Activated naive CD4-positive, alpha-beta T cell treated with anti-CD3 and anti-CD28 coated beads for 36 hours (primary cell): ENCODE results near the gene HECTD4. TPM values are rescaled to one million over a fixed set of nuclear protein-coding genes. Genes with fewer than 3 reads are reported as not detected.
"Not testable (repeated sequence)": the region's sequence is repeated elsewhere in the genome, so short reads cannot be mapped to it uniquely, and the experiment has no call there.

Source experiments
- CTCF ChIA-PET: fragments of 350-600 bp; sonication (Branson Sonifier 250); formaldehyde crosslinking; loops from one replicate; lab custom pipeline; 2021; ENCODE audit warnings: antibody characterized with exemption; lab: Charles Lee
- DNase-seq: peaks from one replicate; pipeline ENCODE4 v3.0.0-alpha.2; 2020
- H3K27ac Mint-ChIP-seq: one replicate; pipeline ENCODE4 v1.8.0; 2021; ENCODE audit warnings: mild to moderate bottlenecking, mixed read lengths
- H3K27me3 Mint-ChIP-seq: one replicate; pipeline ENCODE4 v1.8.0; 2021; ENCODE audit warnings: low read depth, mixed read lengths
- H3K36me3 Mint-ChIP-seq: one replicate; pipeline ENCODE4 v1.8.0; 2021; ENCODE audit warnings: low read depth, mixed read lengths
- H3K4me1 Mint-ChIP-seq: one replicate; pipeline ENCODE4 v1.8.0; 2021; ENCODE audit warnings: low read depth, mixed read lengths
- H3K4me3 Mint-ChIP-seq: one replicate; pipeline ENCODE4 v1.8.0; 2021; ENCODE audit warnings: mild to moderate bottlenecking, moderate library complexity, mixed read lengths
- H3K9me3 Mint-ChIP-seq: one replicate; pipeline ENCODE4 v1.8.0; 2021; ENCODE audit warnings: mixed read lengths
- intact Hi-C: fragments of 100-400 bp; cut with micrococcal nuclease; formaldehyde crosslinking; loops from one replicate; pipeline ENCODE4 v1.15.1; 2023
- total RNA-seq, 2 experiments: library from RNA; stranded (reverse); gene quantifications; one replicate each; pipeline ENCODE4 v1.2.3, GENCODE V29; 2021

HECTD4 gene
- total RNA-seq, 2 experiments from 2014 or later: 17.6 to 19.2 TPM

DNA sequence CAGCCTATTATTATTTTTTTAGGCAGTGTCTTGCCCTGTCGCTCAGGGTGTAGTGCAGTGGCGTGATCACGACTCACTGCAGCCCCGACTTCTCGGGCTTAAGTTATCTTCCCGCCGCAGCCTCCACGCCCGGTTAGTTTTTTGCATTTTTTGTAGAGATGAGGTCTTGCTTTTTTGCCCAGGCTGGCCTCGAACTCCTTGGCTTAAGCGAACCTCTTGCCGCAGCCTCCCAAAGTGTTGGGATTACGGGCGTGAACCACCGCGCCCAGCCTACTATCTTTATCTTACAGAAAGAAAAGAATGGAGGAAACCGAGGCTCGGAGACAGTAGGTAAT lies 36.0 kb upstream of the HECTD4 start:
- H3K27me3 Mint-ChIP-seq: no peaks in the 10 kb centered on the region

GRCh38 chr12:112415457-112415856 lies 33.2 kb upstream of the HECTD4 start:
- peaks cover 12% of the 10 kb centered on the region for H3K36me3 Mint-ChIP-seq
- H3K4me1 Mint-ChIP-seq: peaks cover 22% of the 10 kb centered on the region
- H3K27me3 Mint-ChIP-seq, H3K4me3 Mint-ChIP-seq, H3K9me3 Mint-ChIP-seq, H3K27ac Mint-ChIP-seq, DNase-seq: not testable (repeated sequence)
- intact Hi-C loops: loop anchor here (10.0 kb wide), 1 partner anchor 821 kb away; the partner anchor contains the start of gene ATXN2
- CTCF ChIA-PET: interaction anchor here (0.7 kb wide), 1 partner anchor 1774 kb away, joined by 4 read pairs; no protein-coding TSS in a partner anchor

More for the DNA sequence above, 36.0 kb upstream of the HECTD4 start:
- Mint-ChIP-seq H3K4me1 (peaks cover 38% of the 10 kb centered on the region), H3K9me3 (no peaks in the 10 kb centered on the region), H3K4me3 (peak overlapping the region; percentile 83), H3K36me3 (peaks cover 17% of the 10 kb centered on the region), H3K27ac (peak overlapping the region; percentile 91)
- intact Hi-C loops: loop anchor here (1.0 to 10.0 kb wide), 3 partner anchors 9 to 823 kb away; partner anchors contain the start of genes ATXN2 and RPL6
- no peak for DNase-seq
- CTCF ChIA-PET: no interaction called here

GRCh38 chr12:112413855-112414625 lies 31.8 kb upstream of the HECTD4 start:
- CTCF ChIA-PET: interaction anchor here (0.7 to 0.9 kb wide), 2 partner anchors 9 to 568 kb away, joined by 3 read pairs; no protein-coding TSS in a partner anchor
- Mint-ChIP-seq H3K27me3 (no peaks in the 10 kb centered on the region), H3K4me1 (peaks cover 14% of the 10 kb centered on the region), H3K4me3 (no peak overlapping the region), H3K36me3 (peaks cover 11% of the 10 kb centered on the region), H3K9me3 (no peaks in the 10 kb centered on the region), H3K27ac (no peak overlapping the region)
- intact Hi-C loops: loop anchor here (10.0 kb wide), 1 partner anchor 819 kb away; the partner anchor contains the start of gene ATXN2
- DNase-seq: no peak

DNA sequence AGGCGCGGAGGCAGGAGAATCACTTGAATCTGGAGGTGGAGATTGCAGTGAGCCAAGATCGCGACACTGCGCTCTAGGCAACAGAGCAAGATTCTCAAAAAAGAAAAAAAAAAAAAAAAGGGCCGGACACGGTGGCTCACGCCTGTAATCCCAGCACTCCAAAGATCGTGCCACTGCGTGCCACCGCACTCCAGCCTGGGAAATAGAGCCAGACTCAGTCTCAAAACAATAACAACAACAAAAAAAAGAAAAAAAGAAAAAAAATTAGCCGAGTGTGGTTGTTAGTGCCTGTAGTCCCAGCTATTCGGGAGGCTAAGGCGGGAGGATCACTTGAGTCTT lies 27.6 kb upstream of the HECTD4 start:
- Mint-ChIP-seq H3K27ac (peak overlapping the region; percentile 100), H3K36me3 (peaks cover 42% of the 10 kb centered on the region), H3K27me3 (no peaks in the 10 kb centered on the region), H3K9me3 (no peaks in the 10 kb centered on the region), H3K4me3 (peak overlapping the region; percentile 100), H3K4me1 (peaks cover 43% of the 10 kb centered on the region)
- intact Hi-C loops: loop anchor here (1.0 to 10.0 kb wide), 10 partner anchors 8 to 1005 kb away; partner anchors contain the start of genes ATXN2, ERP29, HECTD4 and MAPKAPK5
- DNase-seq: no peak
- CTCF ChIA-PET: interaction anchor here (0.6 to 3.2 kb wide), 2 partner anchors 139 to 212 kb away, joined by 4 to 12 read pairs; no protein-coding TSS in a partner anchor

GRCh38 chr12:112409064-112409905 lies 27.1 kb upstream of the HECTD4 start, which contains the start of gene RPL6:
Gene RPL6, minus strand, starts transcription at chr12:112409605. Its CDS starts 949 bp downstream, at chr12:112408656.
- CTCF ChIA-PET: interaction anchor here (3.2 kb wide), 1 partner anchor 211 kb away, joined by 12 read pairs; no protein-coding TSS in a partner anchor
- intact Hi-C loops: loop anchor here (1.0 to 10.0 kb wide), 8 partner anchors 9 to 1004 kb away; partner anchors contain the start of genes ERP29, HECTD4, MAPKAPK5 and NAA25
- H3K9me3 Mint-ChIP-seq: no peaks in the 10 kb centered on the region
- H3K27ac Mint-ChIP-seq: peak within 1 kb of the TSS; percentile 100
- peak; percentile 88 for DNase-seq
- H3K4me1 Mint-ChIP-seq: peaks cover 43% of the 10 kb centered on the region
- no peaks in the 10 kb centered on the region for H3K27me3 Mint-ChIP-seq
- peak within 1 kb of the TSS; percentile 100 for H3K4me3 Mint-ChIP-seq
- peaks cover 47% of the 10 kb centered on the region for H3K36me3 Mint-ChIP-seq

DNA sequence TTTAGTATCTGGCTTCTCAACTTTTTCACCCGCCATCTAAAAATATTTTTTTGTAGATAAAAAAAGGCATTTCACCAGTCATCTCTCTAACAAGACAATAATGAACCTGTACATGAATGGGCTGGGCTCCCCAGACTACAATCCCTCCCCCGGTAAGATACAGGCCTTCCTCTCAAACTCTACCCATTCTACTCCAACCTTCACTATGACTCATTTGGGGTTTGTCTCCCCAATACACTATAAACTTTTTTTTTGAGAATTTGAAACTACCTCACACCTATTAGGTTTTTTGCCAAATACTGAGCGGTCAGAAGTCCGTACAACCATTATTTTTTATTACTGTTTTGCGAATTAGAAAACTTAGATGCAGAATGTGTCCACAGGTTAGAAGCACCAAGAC lies 26.4 kb upstream of the HECTD4 start:
- CTCF ChIA-PET: no interaction called here
- Mint-ChIP-seq H3K36me3 (peaks cover 47% of the 10 kb centered on the region), H3K4me1 (peaks cover 43% of the 10 kb centered on the region), H3K4me3 (peak overlapping the region; percentile 100), H3K27me3 (no peaks in the 10 kb centered on the region), H3K27ac (peak overlapping the region; percentile 100), H3K9me3 (no peaks in the 10 kb centered on the region)
- no peak for DNase-seq
- intact Hi-C loops: loop anchor here (1.0 to 10.0 kb wide), 8 partner anchors 10 to 1004 kb away; partner anchors contain the start of genes ERP29, HECTD4, MAPKAPK5 and NAA25

GRCh38 chr12:112407683-112408082 lies 25.5 kb upstream of the HECTD4 start:
- intact Hi-C loops: loop anchor here (2.0 to 10.0 kb wide), 4 partner anchors 277 to 1003 kb away; partner anchors contain the start of genes MAPKAPK5, NAA25 and SH2B3
- Mint-ChIP-seq H3K27ac (peak overlapping the region; percentile 100), H3K36me3 (peaks cover 47% of the 10 kb centered on the region), H3K4me3 (peak overlapping the region; percentile 100), H3K4me1 (peaks cover 43% of the 10 kb centered on the region)
- H3K27me3 Mint-ChIP-seq, CTCF ChIA-PET, H3K9me3 Mint-ChIP-seq, DNase-seq: not testable (repeated sequence)

DNA sequence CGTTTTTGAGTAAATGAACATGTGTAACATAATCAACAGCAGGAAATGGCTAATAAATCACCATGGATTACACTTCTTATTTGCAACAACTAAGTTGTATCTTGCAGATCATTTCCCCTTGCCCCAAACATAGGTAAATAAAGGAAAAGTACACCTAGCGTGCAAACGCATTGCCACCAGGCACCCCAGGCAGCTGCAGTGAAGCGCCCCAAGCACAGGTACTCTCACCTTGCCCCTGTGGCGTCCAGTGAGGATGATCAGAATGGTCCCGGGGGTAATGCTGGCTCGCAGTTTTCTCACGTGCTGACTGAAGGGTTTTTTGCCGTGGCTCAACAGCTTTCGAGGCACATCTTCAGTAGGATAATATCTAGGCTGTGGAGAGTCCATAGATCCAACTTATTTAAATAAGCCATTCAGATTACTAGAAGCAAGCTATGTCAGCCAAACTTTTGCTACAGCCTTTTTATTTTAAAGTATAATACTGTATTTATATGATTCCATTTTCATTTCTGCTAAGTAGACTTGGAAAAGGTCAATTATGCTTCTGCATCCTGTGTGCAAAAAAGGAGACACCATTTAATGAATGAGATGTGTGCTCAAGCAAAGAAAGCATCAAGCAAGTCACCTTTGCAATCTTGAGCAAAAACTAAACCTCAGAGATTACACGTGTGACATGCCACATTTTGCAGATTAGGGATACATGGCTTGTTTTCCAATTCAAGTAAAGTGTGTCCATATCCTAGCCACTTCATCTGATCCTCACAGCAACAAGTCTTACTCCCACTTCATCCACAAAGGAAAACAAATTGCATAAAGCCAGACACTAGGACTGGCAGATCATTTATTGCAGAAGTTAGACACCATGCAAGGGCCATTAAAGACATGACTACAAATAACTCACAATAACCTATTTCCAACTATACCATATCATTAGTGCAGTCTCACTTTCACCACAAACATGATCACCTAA lies 24.6 kb upstream of the HECTD4 start:
- intact Hi-C loops: loop anchor here (5.0 to 10.0 kb wide), 2 partner anchors 300 to 1002 kb away; partner anchors contain the start of genes NAA25 and SH2B3
- H3K4me1 Mint-ChIP-seq: peaks cover 43% of the 10 kb centered on the region
- H3K9me3 Mint-ChIP-seq: no peaks in the 10 kb centered on the region
- CTCF ChIA-PET: interaction anchor here (1.1 to 1.6 kb wide), 2 partner anchors 13 to 20 kb away, joined by 3 to 4 read pairs; no protein-coding TSS in a partner anchor
- H3K27ac Mint-ChIP-seq: peak overlapping the region; percentile 74
- peak overlapping the region; percentile 100 for H3K4me3 Mint-ChIP-seq
- no peak for DNase-seq
- no peaks in the 10 kb centered on the region for H3K27me3 Mint-ChIP-seq
- peaks cover 47% of the 10 kb centered on the region for H3K36me3 Mint-ChIP-seq

DNA sequence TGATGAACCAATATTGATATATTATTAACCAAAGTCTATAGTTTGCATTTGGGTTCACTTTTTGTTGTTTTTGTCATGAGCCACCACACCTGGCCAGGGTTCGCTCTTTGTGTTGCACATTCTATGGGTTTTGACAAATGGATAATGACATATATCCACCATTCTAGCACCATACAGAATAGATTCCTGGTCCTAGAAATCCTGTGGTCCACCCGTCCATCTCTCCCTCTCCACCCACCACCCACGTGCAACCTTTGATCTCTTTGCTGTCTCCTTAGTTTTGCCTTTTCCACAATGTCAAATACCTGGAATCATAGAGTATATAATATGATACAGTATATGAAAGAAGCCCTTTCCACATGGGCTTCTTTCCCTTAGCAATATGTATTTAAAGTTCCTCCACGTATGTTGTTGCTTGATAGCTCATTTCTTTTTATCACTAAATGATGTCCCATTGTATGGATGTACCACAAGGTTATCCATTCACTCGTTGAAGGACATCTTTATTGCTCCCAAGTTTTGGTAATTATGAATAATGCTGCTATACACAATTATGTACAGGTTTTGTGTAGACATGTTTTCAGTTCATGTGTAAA lies 19.8 kb upstream of the HECTD4 start:
- no peak for DNase-seq
- CTCF ChIA-PET: interaction anchor here (1.0 kb wide), 1 partner anchor 15 kb away, joined by 9 read pairs; no protein-coding TSS in a partner anchor
- Mint-ChIP-seq H3K9me3 (no peaks in the 10 kb centered on the region), H3K27me3 (no peaks in the 10 kb centered on the region), H3K4me3 (no peak overlapping the region), H3K36me3 (peaks cover 23% of the 10 kb centered on the region), H3K4me1 (peaks cover 18% of the 10 kb centered on the region), H3K27ac (no peak overlapping the region)
- intact Hi-C loops: loop anchor here (10.0 kb wide), 1 partner anchor 997 kb away; the partner anchor contains the start of gene SH2B3

DNA sequence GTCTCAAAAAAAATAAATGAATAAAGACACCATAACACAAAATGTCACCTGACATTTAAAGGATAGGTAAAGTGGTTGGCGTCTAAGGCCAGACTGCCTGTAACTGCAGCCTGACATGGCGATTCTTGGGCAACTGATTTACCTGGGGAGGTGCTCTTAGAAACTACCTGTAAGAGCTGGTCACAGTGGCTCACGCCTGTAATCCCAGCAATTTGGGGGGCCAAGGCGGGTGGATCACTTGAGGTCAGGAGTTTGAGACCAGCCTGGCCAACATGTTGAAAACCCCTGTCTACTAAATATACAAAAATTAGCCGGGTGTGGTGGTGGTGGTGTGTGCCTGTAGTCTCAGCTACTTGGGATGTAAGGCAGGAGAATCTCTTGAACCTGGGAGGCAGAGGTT lies 18.8 kb upstream of the HECTD4 start:
- DNase-seq: no peak
- Mint-ChIP-seq H3K27ac (no peak overlapping the region), H3K4me1 (peaks cover 9% of the 10 kb centered on the region), H3K4me3 (no peak overlapping the region), H3K9me3 (no peaks in the 10 kb centered on the region), H3K36me3 (peaks cover 14% of the 10 kb centered on the region), H3K27me3 (no peaks in the 10 kb centered on the region)
- CTCF ChIA-PET: interaction anchor here (0.7 kb wide), 1 partner anchor 218 kb away, joined by 3 read pairs; no protein-coding TSS in a partner anchor
- intact Hi-C loops: loop anchor here (10.0 kb wide), 1 partner anchor 996 kb away; the partner anchor contains the start of gene SH2B3
